Measurements from ENCODE around the gene MOV10L1.

The MOV10L1 gene

GRCh38 chr22:50115693-50116092, 25.9 kb downstream of the MOV10L1 start:
- TF ChIP-seq, protein P1, sequence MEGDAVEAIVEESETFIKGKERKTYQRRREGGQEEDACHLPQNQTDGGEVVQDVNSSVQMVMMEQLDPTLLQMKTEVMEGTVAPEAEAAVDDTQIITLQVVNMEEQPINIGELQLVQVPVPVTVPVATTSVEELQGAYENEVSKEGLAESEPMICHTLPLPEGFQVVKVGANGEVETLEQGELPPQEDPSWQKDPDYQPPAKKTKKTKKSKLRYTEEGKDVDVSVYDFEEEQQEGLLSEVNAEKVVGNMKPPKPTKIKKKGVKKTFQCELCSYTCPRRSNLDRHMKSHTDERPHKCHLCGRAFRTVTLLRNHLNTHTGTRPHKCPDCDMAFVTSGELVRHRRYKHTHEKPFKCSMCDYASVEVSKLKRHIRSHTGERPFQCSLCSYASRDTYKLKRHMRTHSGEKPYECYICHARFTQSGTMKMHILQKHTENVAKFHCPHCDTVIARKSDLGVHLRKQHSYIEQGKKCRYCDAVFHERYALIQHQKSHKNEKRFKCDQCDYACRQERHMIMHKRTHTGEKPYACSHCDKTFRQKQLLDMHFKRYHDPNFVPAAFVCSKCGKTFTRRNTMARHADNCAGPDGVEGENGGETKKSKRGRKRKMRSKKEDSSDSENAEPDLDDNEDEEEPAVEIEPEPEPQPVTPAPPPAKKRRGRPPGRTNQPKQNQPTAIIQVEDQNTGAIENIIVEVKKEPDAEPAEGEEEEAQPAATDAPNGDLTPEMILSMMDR (IDR thresholded peaks at IDR 0.05; ENCODE audit: extremely low read depth, insufficient read depth, missing control alignments), result no peak
- in situ Hi-C loops (cut with MboI; ENCODE audit: low pct_unique_long_range_greater_than_20kb, low sequenced_read_pairs, unreplicated experiment), result no loop called here
- DNase-seq (ENCODE audit: low spot score), result no peak

DNA sequence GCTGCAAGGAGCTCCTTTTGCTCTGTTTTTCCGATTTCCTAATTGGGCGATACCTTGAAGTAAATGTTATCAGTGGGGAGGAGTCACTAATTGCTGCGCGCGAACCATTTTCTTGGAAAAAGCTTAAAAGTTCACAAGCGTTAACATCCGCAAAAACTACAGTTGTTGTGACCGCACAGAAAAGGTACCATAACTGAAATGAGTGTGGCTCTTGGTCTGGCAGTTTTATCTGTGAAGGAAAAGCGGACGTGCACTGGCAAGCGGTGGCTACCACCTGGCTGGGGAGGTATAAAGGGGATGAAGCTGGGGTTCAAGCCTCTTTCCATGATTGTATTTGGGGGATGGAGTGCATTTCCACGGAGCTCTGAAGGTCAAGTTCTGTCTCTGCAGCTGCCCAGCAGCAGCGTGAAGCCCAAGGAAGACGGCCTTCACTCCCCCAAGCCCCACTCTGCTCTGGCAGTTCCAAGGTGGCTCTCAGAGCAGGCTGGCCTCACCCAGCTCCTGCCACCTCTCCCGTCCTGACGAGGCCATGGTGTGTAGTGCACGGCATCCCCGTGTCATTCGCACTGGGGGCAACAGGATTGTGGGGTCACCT, 27.5 kb downstream of the MOV10L1 start:
- TF ChIP-seq, protein P1 (IDR thresholded peaks at IDR 0.05; ENCODE audit: extremely low read depth, insufficient read depth, missing control alignments), result no peak
- in situ Hi-C loops (cut with MboI; ENCODE audit: low pct_unique_long_range_greater_than_20kb, low sequenced_read_pairs, unreplicated experiment), result no loop called here
- no peak for DNase-seq (ENCODE audit: low spot score)

- in situ Hi-C loops (cut with MboI; ENCODE audit: low pct_unique_long_range_greater_than_20kb, low sequenced_read_pairs, unreplicated experiment), result no loop called here
- TF ChIP-seq, protein P1 (IDR thresholded peaks at IDR 0.05; ENCODE audit: extremely low read depth, insufficient read depth, missing control alignments), result no peak
Measured at GRCh38 chr22:50118129-50118528, 28.3 kb downstream of the MOV10L1 start.

GRCh38 chr22:50118557-50119168, 28.9 kb downstream of the MOV10L1 start:
- in situ Hi-C loops (cut with MboI; ENCODE audit: low pct_unique_long_range_greater_than_20kb, low sequenced_read_pairs, unreplicated experiment), result no loop called here
- TF ChIP-seq, protein P1 (IDR thresholded peaks at IDR 0.05; ENCODE audit: extremely low read depth, insufficient read depth, missing control alignments), result no peak
- no peak for DNase-seq (ENCODE audit: low spot score)

More at GRCh38 chr22:50118129-50118528, 28.3 kb downstream of the MOV10L1 start:
- DNase-seq (ENCODE audit: low spot score), result no peak

DNA sequence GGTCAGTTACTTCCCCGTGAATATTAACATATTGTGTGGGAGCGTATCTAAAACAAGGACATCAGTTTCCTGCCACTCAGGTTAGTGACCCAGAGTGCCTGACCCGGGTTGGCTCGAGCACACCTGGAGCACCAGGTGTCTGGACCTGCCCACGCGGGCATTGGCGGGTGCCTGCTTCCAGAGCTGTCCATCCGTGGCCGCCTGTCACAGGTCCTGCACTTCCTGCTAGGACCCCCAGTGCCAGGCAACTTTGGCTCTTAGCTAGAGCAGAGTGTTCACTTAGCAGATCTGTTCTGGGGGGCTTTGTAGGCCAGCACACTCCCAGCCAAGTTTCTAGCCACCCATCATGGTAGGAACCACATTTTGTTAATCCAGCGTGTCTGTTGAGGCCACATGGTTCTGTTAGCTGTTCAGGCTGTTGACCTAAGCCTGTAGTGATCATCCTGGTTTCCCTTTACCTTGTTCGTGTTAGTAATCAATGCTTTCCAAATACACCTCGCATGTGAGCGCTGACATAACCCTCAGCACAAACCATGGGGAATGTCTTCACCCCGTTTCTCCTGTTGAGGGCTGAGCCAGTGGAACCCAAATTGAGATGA, 29.5 kb downstream of the MOV10L1 start:
- TF ChIP-seq, protein P1 (IDR thresholded peaks at IDR 0.05; ENCODE audit: extremely low read depth, insufficient read depth, missing control alignments), result no peak
- no peak for DNase-seq (ENCODE audit: low spot score)
- in situ Hi-C loops (cut with MboI; ENCODE audit: low pct_unique_long_range_greater_than_20kb, low sequenced_read_pairs, unreplicated experiment), result no loop called here

DNA sequence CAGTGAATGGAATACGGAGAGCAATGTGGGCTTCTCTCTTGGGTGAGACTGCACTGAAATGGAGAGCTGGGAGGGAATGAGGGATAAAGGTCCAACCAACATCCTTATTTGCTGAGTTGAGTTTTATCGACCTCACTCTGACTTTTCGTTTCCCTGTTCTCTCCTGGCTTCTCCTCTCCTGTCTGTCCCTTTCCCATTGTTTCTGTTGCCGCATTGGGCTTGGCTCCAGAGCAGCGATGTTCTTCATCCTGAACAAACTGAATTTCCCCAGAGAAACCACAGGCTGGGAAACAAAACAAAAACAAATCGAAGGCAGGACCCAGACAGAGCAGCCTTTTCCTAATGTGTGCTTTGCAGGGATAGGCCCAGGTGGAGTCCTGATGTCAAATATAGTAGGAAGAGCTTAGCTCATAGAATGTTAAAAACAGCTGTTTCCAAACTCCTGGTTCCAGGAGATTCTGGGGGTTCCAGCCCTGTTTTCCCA, 30.0 kb downstream of the MOV10L1 start:
- no peak for DNase-seq (ENCODE audit: low spot score)
- in situ Hi-C loops (cut with MboI; ENCODE audit: low pct_unique_long_range_greater_than_20kb, low sequenced_read_pairs, unreplicated experiment), result no loop called here
- TF ChIP-seq, protein P1 (IDR thresholded peaks at IDR 0.05; ENCODE audit: extremely low read depth, insufficient read depth, missing control alignments), result no peak

Measured in GM13977 (cell line).